ENCODE measurements around the gene NFAT5.
"Not testable (repeated sequence)": the region's sequence is repeated elsewhere in the genome, so short reads cannot be mapped to it uniquely, and the experiment has no call there.

NFAT5 gene

DNA sequence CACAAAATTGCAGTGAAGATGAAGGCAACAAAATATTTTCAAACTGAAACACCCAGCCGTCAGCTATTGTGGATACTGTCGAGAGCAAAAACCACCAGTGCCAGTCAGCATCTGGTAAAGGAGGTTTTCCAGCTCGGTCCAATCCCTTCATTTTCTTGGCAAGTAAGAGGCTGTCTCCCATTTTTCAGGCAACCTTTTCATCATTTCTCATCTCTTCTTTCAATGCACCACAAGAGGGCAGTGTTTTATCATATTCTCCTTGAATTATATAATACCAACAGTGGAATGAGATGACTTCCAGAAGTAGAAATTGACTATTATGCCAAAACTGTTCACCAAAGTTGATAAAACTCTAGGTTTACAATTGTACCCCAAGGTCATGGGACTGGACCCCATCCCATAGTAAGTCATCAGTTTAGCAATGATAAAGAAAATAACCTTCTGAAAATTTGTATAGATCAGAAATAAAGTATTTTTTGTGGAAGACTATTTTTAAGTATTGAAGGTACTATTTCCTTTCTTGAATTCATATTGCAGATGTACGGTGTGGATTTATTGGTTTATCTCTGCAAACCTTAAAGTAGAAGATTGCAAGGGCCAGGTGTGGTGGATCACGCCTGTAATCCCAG lies 143.8 kb downstream of the NFAT5 start:
- DNase-seq: no peak

DNA sequence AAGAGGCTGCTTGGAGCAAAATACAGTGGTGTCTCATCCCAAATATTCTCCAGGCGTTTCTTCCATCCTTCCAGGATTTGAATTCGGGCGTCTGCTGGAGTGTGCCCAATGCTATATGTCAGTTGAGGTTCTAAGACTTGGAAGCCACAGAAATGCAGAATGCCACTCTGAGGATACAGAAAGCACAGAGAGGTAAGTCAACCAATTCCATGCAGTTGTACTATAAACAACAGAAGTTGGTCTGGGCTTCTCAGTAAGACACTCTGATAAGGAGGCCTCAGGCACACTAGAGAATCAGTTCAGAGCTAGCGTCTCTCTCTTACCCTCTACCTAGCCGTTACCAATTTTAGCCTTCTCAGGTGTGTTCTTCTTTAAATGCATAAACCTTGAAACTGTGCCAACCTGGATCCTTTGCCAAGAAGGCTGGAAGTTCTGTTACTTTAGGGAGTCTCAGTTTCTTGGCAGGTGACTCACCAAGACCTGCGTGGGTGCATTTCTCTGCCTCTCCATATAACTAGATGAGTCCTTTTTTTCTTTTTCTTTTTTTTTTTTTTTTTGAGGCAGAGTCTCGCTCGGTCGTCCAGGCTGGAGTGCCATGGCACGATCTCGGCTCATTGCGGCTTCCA lies 145.5 kb downstream of the NFAT5 start:
- no peak for DNase-seq

DNA sequence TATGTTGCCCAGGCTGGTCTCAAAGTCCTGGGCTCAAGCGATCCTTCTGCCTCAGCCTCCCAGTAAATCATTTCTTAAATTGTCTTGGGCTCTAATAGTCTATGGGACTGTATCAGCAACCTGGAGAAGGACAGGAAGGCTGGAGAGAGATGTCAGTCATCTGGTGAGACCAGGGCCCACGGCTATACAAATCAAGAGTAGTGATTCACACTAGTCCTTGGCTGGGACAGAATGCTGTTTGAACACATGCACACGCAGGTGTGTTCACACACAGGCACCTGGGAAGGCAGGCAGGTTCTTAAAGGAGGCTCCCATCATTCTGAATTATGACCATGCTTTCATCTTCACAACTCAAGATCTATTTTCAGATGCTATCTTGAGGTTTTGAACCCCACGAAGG lies 146.5 kb downstream of the NFAT5 start:
- DNase-seq: no peak

GRCh38 chr16:69712914-69713581 lies 147.3 kb downstream of the NFAT5 start:
- DNase-seq: no peak

- no peak for DNase-seq
Measured at GRCh38 chr16:69717066-69717465, 151.3 kb downstream of the NFAT5 start.

GRCh38 chr16:69718111-69718764 lies 152.5 kb downstream of the NFAT5 start:
- no peak for DNase-seq

GRCh38 chr16:69720822-69721430 lies 155.2 kb downstream of the NFAT5 start:
- no peak for DNase-seq

DNA sequence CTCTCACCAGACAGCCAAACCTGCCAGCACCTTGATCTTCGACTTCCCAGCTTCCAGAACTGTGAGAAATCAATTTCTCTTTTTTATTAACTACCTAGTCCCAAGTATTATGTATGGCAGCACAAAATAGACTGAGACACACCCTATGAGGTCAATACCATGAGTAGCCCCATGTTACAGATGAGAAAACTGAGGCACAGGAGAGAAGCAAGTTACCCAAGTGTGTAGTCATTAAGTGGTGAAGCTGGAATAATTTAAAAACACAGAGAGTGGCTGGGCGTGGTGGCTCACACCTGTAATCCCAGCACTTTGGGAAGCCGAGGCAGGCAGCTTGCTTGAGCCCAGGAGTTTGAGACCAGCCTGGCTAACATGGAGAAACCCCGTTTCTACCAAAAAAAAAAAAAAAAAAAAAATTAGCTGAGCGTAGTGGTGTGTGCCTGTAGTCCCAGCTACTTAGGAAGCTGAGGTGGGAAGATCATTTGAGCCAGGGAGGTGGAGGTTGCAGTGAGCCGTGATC lies 155.7 kb downstream of the NFAT5 start:
- DNase-seq: no peak

- DNase-seq: no peak
Measured at GRCh38 chr16:69724414-69724873, 158.7 kb downstream of the NFAT5 start.

DNA sequence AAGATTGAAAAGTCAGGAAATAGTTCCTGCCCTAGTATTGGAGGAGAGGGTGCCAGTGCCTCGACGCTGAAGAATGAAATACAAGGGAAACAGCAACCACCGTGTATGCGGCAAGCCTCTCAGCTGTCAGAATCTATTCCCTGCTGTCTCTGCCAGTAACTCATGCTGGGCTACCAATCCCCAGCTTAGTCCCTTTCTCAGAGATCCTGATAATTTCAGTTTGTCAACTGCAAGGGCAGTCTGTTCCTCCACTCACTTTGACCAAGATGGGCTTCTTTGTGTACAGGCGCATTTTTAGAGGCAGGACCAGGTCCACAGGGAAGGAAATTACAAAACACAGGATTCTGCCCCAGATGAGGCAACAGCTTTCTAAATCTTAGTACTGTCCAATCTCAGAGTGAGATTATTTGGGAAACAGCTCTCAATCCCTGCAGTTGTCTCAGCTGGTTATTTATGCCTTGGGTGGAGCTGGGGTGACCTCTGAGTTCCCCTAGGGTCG lies 159.3 kb downstream of the NFAT5 start:
- no peak for DNase-seq

- DNase-seq: no peak
Measured at GRCh38 chr16:69725480-69726312, 159.9 kb downstream of the NFAT5 start.

GRCh38 chr16:69726313-69727060 lies 160.7 kb downstream of the NFAT5 start, which contains the start of gene NQO1:
NQO1 (minus strand) TSS chr16:69726560; CDS start chr16:69726439, 121 bp downstream.
- peak; percentile 90 for DNase-seq

GRCh38 chr16:69727916-69728270 lies 162.1 kb downstream of the NFAT5 start:
- no peak for DNase-seq

DNA sequence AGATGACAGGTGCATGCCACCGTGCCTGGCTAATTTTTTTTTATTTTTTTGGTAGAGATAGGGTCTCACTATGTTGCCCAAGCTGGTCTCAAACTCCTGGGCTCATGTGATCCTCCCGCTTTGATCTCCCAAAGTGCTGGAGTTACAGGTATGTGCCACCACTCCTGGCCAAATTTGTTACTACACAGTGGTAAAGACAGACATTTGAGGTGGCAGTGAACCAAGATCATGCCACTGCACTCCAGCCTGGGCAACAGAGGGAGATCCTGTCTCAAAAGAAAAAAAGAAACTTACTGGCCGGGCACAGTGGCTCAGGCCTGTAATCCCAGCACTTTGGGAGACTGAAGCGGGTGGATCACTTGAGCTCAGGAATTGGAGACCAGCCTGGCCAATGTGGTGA lies 163.3 kb downstream of the NFAT5 start:
- DNase-seq: not testable (repeated sequence)

GRCh38 chr16:69731280-69731679 lies 165.5 kb downstream of the NFAT5 start:
- not testable (repeated sequence) for DNase-seq

DNA sequence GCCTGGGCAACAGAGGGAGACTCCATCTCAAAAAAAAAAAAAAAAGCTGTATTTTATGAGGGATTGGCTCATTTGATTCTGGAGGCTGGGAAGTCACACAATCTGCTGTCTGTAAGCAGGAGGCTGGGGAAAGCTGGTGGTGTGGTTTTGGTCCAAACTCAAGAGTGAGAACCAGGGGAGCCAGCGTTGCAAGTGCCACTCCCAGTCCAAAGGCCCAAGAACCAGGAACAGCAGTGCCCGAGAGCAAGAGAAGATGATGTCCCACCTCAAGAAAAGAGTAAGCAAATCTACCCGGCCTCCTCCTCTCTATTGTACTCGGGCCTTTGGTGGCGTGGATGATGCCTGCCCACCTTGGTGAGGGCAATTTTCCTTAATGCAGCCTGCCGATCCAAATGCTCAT lies 166.3 kb downstream of the NFAT5 start:
- DNase-seq: no peak

- no peak for DNase-seq
Measured at GRCh38 chr16:69741519-69741918, 175.8 kb downstream of the NFAT5 start.

- DNase-seq: no peak
Measured at GRCh38 chr16:69741951-69742904, 176.5 kb downstream of the NFAT5 start.

GRCh38 chr16:69744363-69745231 lies 178.8 kb downstream of the NFAT5 start:
- DNase-seq: no peak

All from activated gamma-delta T cell treated with Interleukin-2 at 50 U/mL for 16 hours (primary cell).